PC-3 (cell line): ENCODE results near the gene UCHL5. TPM values are rescaled to one million over a fixed set of nuclear protein-coding genes. Genes with fewer than 3 reads are reported as not detected.

Source experiments
- ATAC-seq: fragments of 200-7000 bp; cut with Tn5 transposase; 2 replicates; pipeline ENCODE4 v1.9.1; 2020; ENCODE audit warnings: mild to moderate bottlenecking, moderate library complexity
- BruUV-seq: library from RNA; stranded (reverse); fragments of 400-500 nt; replicated peaks from 2 replicates; lab custom pipeline; 2021; lab: Mats Ljungman, UMichigan
- CTCF ChIA-PET: fragments of 300-600 bp; sonication (Branson Sonifier 250); formaldehyde crosslinking; loops from one replicate; lab custom pipeline; 2022; ENCODE audit warnings: antibody characterized with exemption; lab: Charles Lee
- POLR2A ChIA-PET: fragments of 300-600 bp; sonication (Branson Sonifier 250); formaldehyde crosslinking; loops from one replicate; lab custom pipeline; 2022; ENCODE audit warnings: antibody characterized with exemption; ENCODE audit not compliant: unreplicated experiment; lab: Charles Lee
- DNase-seq: peaks from one replicate; pipeline ENCODE4 v3.0.0-alpha.2; 2015
- H2AFZ ChIP-seq: fragments of 300-600 bp; sonication (generic); 2 replicates; pipeline ENCODE4 v1.6.0; 2016; ENCODE audit warnings: antibody characterized with exemption, low read length
- H3F3A ChIP-seq: fragments of 300-600 bp; sonication (generic); one replicate; pipeline ENCODE4 v1.6.0; 2017; ENCODE audit warnings: antibody characterized with exemption, low read length, control low read depth, mild to moderate bottlenecking; ENCODE audit not compliant: unreplicated experiment
- H3K27ac ChIP-seq: fragments of 300-600 bp; sonication (generic); 2 replicates; pipeline ENCODE4 v1.5.1; 2016; ENCODE audit warnings: mild to moderate bottlenecking, low read length
- H3K27me3 ChIP-seq: fragments of 300-600 bp; sonication (generic); 2 replicates; pipeline ENCODE4 v1.6.1; 2016; ENCODE audit warnings: low read length, mixed read lengths
- H3K36me3 ChIP-seq: fragments of 300-600 bp; sonication (generic); 2 replicates; pipeline ENCODE4 v1.6.1; 2016; ENCODE audit warnings: low read depth, mixed run types, low read length, mixed read lengths
- H3K4me1 ChIP-seq: fragments of 300-600 bp; sonication (generic); 2 replicates; pipeline ENCODE4 v1.5.1; 2016; ENCODE audit warnings: low read length; ENCODE audit not compliant: insufficient read depth
- H3K4me2 ChIP-seq: fragments of 300-600 bp; sonication (generic); 2 replicates; pipeline ENCODE4 v1.6.0; 2016; ENCODE audit warnings: low read length
- H3K4me3 ChIP-seq: fragments of 300-600 bp; sonication (generic); 2 replicates; pipeline ENCODE4 v1.5.1; 2016; ENCODE audit warnings: mild to moderate bottlenecking, low read length, mixed read lengths
- H3K79me2 ChIP-seq: fragments of 300-600 bp; sonication (generic); 2 replicates; pipeline ENCODE4 v1.6.1; 2017; ENCODE audit warnings: low read length, mixed read lengths
- H3K9ac ChIP-seq: fragments of 300-600 bp; sonication (generic); 2 replicates; pipeline ENCODE4 v1.6.0; 2016; ENCODE audit warnings: mild to moderate bottlenecking, low read length
- H3K9me2 ChIP-seq: fragments of 300-600 bp; sonication (generic); replicated peaks from 2 replicates; pipeline ENCODE4 v1.6.1; 2016; ENCODE audit warnings: mixed run types, low read length, mixed read lengths
- H3K9me3 ChIP-seq: fragments of 300-600 bp; sonication (generic); 2 replicates; pipeline ENCODE4 v1.6.1; 2016; ENCODE audit warnings: low read length, mixed read lengths
- H4K20me1 ChIP-seq: fragments of 300-600 bp; sonication (generic); 2 replicates; pipeline ENCODE4 v1.6.1; 2016; ENCODE audit warnings: low read length, mixed read lengths
- EZH2 ChIP-seq: fragments of 300-600 bp; sonication (generic); IDR thresholded peaks from one replicate; pipeline ENCODE4 v1.6.1; 2017; ENCODE audit warnings: antibody characterized with exemption, mild to moderate bottlenecking, low read length; ENCODE audit not compliant: unreplicated experiment
- EZH2phosphoT487 ChIP-seq: fragments of 300-600 bp; sonication (generic); IDR thresholded peaks from 2 replicates; pipeline ENCODE4 v1.6.1; 2018; ENCODE audit warnings: mild to moderate bottlenecking, antibody characterized with exemption, low read length, borderline replicate concordance
- intact Hi-C: fragments of 100-400 bp; cut with micrococcal nuclease; formaldehyde crosslinking; loops from 2 replicates; pipeline ENCODE4 v1.9.0; 2023
- total RNA-seq: library from RNA; depleted of rRNA; stranded (reverse); fragments of >200 nt; gene quantifications from 2 replicates; pipeline ENCODE4 v1.2.3, GENCODE V29; 2014
- TF ChIP-seq, protein P1 (sequence below): fragments of 300-600 bp; sonication (generic); conservative IDR thresholded peaks from 2 replicates; pipeline ENCODE4 v1.5.1; 2017; ENCODE audit warnings: antibody characterized with exemption, low read depth, mild to moderate bottlenecking, low read length

The UCHL5 gene
- total RNA-seq, 1 experiment from 2014 or later, result 31.3 TPM

DNA sequence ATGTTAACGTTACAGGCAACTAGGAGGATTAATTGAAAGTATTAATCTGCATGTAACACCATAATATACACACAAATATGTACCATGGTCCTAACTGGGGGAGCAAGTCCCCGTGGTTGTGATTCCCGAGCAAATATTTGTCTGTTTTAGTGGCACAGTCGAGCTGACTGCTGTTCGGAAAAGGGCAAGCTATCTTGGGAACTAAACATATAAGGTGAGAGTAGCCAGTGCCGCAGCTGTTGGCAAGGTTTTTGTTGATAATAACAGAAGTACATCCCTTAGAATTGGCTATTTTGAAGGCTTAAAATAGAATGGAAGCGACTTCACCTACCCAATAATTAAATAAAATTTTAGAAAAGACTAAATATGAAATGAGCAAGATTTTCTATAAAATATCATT lies 45.5 kb downstream of the UCHL5 start:
- Histone ChIP-seq H3K79me2 (no peaks in the 10 kb centered on the region), H3K27me3 (no peaks in the 10 kb centered on the region), H4K20me1 (no peaks in the 10 kb centered on the region), H3K9me3 (no peaks in the 10 kb centered on the region), H3K9ac (no peak overlapping the region), H3K4me3 (no peak overlapping the region), H2AFZ (no peak overlapping the region), H3K36me3 (peaks cover 9% of the 10 kb centered on the region; the same call in 1 of the 2 replicates), H3F3A (no peaks in the 10 kb centered on the region), H3K4me2 (no peak overlapping the region), H3K9me2 (no peaks in the 10 kb centered on the region), H3K4me1 (peaks cover 13% of the 10 kb centered on the region), H3K27ac (no peak overlapping the region)
- ATAC-seq (no peak), DNase-seq (no peak)
- CTCF ChIA-PET, result no interaction called here
- no peak for TF ChIP-seq EZH2phosphoT487
- TF ChIP-seq, protein P1, sequence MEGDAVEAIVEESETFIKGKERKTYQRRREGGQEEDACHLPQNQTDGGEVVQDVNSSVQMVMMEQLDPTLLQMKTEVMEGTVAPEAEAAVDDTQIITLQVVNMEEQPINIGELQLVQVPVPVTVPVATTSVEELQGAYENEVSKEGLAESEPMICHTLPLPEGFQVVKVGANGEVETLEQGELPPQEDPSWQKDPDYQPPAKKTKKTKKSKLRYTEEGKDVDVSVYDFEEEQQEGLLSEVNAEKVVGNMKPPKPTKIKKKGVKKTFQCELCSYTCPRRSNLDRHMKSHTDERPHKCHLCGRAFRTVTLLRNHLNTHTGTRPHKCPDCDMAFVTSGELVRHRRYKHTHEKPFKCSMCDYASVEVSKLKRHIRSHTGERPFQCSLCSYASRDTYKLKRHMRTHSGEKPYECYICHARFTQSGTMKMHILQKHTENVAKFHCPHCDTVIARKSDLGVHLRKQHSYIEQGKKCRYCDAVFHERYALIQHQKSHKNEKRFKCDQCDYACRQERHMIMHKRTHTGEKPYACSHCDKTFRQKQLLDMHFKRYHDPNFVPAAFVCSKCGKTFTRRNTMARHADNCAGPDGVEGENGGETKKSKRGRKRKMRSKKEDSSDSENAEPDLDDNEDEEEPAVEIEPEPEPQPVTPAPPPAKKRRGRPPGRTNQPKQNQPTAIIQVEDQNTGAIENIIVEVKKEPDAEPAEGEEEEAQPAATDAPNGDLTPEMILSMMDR, result no peak
- TF ChIP-seq EZH2, result no peak
- POLR2A ChIA-PET, result no interaction called here
- BruUV-seq, result no TSS peak
- intact Hi-C loops, result no loop called here

DNA sequence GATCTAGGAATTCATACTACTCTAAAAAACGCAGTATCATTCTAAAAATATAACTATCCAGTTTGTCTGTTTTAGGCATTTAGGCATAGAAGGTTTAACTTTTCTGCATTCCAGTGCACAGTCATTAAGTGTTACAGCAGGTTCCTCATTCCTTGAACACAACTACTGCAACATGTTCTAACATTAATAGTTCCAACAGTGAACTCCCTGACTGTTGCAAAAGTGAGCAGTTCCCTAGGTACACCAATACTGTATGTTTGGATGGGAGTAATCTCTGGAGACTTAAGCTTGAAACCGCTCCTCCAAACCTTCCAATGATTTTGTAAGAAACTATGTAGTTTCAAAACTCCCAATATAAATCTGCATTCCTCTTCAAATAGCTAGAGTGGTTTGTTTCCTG lies 46.2 kb downstream of the UCHL5 start:
- ChIA-PET CTCF (no interaction called here), POLR2A (no interaction called here)
- no peak for TF ChIP-seq EZH2
- TF ChIP-seq EZH2phosphoT487, result no peak
- TF ChIP-seq, protein P1, result no peak
- no peak for ATAC-seq
- Histone ChIP-seq H4K20me1 (no peaks in the 10 kb centered on the region), H3K36me3 (peaks cover 9% of the 10 kb centered on the region; the same call in 1 of the 2 replicates), H3K9ac (no peak overlapping the region), H3K4me2 (no peak overlapping the region), H3K27ac (no peak overlapping the region), H3K4me3 (no peak overlapping the region), H2AFZ (no peak overlapping the region), H3K9me2 (no peaks in the 10 kb centered on the region), H3F3A (no peaks in the 10 kb centered on the region), H3K4me1 (peaks cover 10% of the 10 kb centered on the region), H3K79me2 (no peaks in the 10 kb centered on the region), H3K9me3 (no peaks in the 10 kb centered on the region), H3K27me3 (no peaks in the 10 kb centered on the region)
- intact Hi-C loops, result no loop called here
- no TSS peak for BruUV-seq
- no peak for DNase-seq

DNA sequence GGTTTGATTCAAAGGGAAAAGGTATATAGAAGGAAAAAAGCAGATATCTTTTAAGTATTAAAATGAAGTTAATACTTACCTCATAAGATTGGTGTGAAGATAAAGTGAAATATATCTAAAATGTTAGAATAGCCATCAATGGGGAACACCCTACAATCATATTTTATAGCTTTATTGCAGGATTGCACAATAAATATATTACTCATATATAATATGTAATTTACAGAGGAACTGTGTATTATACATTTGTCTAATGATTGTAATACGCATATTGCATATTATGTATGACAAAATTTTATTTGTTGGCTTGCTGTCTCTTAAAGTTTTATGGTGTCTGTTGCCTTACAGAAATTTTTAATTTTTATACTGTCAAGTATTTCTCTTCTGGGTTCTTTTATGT lies 47.8 kb downstream of the UCHL5 start:
- H3K9me3 ChIP-seq, result no peaks in the 10 kb centered on the region
- H3K4me2 ChIP-seq, result no peak overlapping the region
- ChIA-PET CTCF (no interaction called here), POLR2A (no interaction called here)
- no peaks in the 10 kb centered on the region for H3F3A ChIP-seq
- H3K79me2 ChIP-seq, result no peaks in the 10 kb centered on the region
- H2AFZ ChIP-seq, result no peak overlapping the region
- intact Hi-C loops, result no loop called here
- no peak overlapping the region for H3K4me3 ChIP-seq
- H3K9me2 ChIP-seq, result no peaks in the 10 kb centered on the region
- H3K9ac ChIP-seq, result no peak overlapping the region
- H3K27me3 ChIP-seq, result no peaks in the 10 kb centered on the region
- BruUV-seq, result no TSS peak
- peaks cover 10% of the 10 kb centered on the region for H3K4me1 ChIP-seq
- TF ChIP-seq EZH2phosphoT487 (no peak), EZH2 (no peak)
- TF ChIP-seq, protein P1, result no peak
- no peak for ATAC-seq
- no peaks in the 10 kb centered on the region for H4K20me1 ChIP-seq
- 0 out of 2 replicates have a peak, but pooled peaks cover 5% of the 10 kb centered on the region for H3K36me3 ChIP-seq
- no peak overlapping the region for H3K27ac ChIP-seq
- DNase-seq, result no peak
